C1 segment of cervical spinal cord (tissue), 14 donors: ENCODE results near the gene SKIL.

ENCODE experiments used
- DNase-seq, 14 donors: peaks; one replicate each; lab custom pipeline; 2025; lab: John Stamatoyannopoulos, UW

The SKIL gene

GRCh38 chr3:170387950-170388349 lies 30.4 kb downstream of the SKIL start:
- DNase-seq: no peak

DNA sequence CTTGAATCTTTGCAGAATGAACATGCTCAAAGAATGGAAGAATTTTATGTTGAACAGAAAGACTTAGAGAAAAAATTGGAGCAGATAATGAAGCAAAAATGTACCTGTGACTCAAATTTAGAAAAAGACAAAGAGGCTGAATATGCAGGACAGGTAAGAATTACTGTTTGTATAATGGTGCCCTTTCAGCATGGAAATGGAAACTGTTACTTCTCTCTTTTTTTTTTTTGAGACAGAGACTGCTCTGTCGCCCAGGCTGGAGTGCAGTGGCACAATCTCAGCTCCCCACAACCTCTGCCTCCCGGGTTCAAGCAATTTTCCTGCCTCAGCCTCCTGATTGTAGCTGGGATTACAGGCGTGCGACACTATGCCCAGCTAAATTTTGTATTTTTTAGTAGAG lies 33.6 kb downstream of the SKIL start:
- DNase-seq: no peak

- no peak for DNase-seq
Observed at GRCh38 chr3:170397685-170398084, 40.2 kb downstream of the SKIL start.

GRCh38 chr3:170405101-170405500 lies 47.6 kb downstream of the SKIL start:
- no peak for DNase-seq

DNA sequence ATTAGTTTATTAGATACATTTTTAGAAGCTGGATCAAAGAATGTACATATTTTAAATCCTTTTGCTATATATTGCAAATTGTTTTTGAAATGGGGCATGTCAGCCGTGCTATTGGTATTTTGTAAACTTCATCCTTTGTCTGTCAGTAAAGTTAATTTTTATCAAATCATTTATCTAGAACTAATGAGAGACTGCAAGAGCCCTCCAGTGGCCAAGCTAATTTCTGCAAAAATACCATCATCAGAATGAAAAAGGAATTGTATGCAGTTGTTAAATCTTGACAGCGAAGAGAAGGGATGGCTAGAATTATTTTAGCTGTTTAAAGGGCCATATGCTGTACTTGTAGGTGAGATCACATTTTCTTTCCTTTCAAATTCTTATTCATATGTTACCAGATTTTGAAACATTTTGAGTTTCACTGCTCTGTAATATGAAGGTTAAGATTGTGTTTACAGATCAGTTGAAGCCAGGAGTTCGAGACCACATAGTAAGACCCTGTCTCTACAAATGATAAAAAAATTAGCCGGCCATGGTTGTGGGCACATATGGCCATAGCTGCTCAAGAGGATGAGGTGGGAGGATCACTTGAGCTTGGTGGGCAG lies 53.0 kb downstream of the SKIL start:
- DNase-seq: no peak

DNA sequence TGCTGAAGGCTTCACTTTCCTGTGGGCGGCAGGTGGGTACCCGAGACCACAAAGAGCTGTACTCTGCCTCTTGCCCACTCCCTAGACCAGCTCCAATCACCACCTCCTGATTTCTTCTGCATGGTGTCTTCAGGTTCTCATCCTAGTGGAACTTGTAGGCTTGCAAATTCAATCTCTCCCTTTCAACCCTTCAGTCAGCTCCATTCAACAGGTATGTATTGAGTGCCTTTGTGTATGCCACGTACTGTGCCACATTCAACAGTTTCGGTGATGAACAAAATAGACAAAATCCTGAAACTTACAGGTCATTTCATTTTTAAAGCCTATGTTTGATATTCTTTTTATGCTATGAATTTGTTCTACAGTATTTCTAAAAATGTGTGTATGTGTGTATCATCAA lies 55.8 kb downstream of the SKIL start:
- no peak for DNase-seq

GRCh38 chr3:170414202-170414663 lies 56.7 kb downstream of the SKIL start:
- peak in 2 of 14 donors; percentile 21 to 44 for DNase-seq

DNA sequence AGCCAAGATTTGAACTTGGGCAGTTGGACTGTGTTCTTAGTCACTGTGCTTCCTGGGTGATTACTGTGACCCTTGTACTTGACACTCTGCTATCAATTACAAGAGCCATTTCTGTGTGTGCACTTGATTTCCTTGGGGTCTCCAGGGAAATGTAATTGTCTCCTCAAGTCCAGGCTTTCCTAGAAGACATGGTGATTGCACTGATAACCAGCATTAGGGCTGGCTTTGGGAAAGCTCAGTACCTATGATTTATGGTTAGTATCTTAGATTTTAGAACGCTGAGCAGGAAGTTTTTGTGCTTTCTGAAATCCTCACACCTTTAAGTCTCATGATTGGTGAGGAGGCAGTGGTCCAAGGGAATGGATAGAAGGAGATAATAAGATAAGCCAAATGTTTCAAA lies 59.6 kb downstream of the SKIL start:
- DNase-seq: no peak

- peak in 12 of 14 donors; percentile 21 to 85 (median 66) for DNase-seq
Observed at GRCh38 chr3:170418422-170419398, 61.2 kb downstream of the SKIL start, which contains the start of gene CLDN11. CLDN11 (plus strand) TSS chr3:170418868; CDS start chr3:170419067, 199 bp downstream.

GRCh38 chr3:170419557-170420087 lies 62.1 kb downstream of the SKIL start:
- DNase-seq: peak in 8 of 14 donors; percentile 28 to 78 (median 50)

DNA sequence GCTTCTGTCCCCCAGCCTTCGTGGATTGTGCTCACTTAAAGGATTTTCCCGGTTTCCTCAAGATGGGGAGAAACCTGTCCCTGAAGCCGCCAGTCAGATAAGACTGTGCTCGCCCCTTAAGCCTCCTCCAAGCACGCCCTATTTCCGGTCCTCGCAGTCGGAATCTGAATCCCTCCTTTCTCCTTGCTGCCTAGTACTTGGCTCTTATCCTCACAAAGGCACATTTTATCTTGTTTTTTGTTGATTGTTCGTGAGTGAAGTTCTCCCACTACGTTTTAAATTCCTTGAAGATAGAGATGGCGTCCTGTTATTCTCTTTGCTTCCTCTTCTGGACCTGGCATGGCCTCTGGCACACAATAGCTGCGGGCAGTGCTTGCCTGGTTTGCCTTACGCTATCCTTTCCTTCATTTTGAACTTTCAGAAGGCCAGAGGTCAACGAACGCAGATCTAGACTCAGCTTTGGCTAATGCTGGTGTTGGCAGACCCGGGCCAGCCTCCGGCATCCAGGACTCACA lies 62.8 kb downstream of the SKIL start:
- DNase-seq: peak in 1 of 14 donors; percentile 57

GRCh38 chr3:170421111-170421641 lies 63.7 kb downstream of the SKIL start:
- DNase-seq: peak in 13 of 14 donors; percentile 14 to 80 (median 62)

GRCh38 chr3:170421758-170422157 lies 64.2 kb downstream of the SKIL start:
- no peak for DNase-seq

GRCh38 chr3:170423001-170423615 lies 65.6 kb downstream of the SKIL start:
- peak in 3 of 14 donors; percentile 14 to 65 (median 36) for DNase-seq

DNA sequence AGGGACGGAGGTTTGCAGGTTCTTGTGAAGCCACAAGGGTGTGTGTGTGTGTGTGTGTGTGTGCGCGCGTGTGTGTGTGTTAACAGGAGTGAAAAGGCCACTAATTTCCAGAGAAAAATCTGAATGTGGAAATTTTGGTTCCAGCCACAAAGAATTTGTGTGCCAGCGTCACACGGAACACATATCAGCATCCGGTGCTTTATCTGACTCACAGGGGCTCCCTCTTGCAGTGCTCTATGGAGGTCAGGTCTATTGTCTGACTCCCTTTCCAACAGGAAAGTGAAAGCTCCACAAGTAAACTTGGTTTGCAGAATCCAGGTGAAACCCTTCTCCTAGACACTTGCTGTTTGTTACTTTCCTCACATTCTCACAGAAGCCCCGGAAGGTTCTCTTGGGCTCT lies 67.4 kb downstream of the SKIL start:
- no peak for DNase-seq

DNA sequence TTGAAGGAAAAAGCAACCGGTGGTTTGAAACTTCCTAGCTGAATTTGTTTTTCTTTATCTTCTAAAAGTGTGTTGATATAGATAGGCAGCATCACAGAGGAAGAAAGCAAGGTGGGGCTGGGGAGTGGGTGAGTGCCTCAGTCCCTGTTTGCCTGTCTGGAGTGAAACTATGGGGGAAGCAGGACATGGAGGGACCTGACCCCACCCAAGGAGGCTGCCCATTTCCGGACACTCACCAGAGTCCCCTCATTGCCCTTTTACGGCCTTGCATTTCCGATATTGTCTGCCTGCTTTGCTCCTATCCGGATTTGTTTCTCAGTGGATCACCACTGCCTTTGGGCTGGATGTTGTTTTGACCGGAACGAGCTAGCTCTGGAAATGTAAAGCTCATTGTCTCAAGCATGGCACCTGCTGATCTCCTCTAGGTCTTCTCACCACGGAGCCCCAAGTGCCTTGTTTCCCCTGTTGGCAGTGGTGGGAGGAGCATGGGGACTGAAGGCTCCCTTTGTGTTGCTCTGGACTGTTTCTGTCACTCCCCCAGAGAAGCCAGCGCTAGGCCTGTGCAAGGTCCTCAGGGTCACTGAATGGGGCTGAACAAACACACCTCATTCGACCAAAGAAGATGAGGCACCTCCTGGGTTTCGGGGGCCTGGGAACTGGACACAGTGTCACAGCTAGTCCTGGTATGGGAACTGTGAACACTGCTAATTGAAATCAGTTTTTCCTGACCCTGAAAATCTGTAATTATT lies 68.2 kb downstream of the SKIL start:
- peak in 12 of 14 donors; percentile 7 to 80 (median 69) for DNase-seq

DNA sequence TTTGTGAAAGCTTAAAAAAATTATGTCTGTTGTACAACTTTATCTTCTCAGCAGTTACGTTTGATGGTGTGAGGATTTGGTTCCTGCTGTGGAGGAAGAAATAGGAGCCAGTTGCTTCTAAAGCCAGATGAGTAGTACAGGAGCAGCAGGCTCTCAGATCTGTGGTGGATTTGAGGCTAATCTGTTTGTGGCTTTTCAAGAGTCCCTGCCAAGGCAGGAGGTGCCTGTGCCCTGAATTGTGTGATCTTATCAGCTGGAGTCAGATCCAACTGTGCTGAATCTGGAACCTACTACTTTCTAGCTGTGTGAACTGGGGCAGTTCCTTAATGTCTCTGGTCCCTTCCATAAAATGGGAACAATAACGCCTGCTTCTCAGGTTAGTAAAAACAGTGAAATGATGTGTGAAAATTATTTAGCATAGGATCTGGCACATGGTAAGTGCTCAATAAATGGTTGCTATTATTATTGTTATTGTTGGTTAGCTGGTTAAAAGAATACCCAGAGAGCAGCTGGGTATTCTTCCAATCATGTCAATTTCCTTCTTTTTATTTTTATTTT lies 68.8 kb downstream of the SKIL start:
- DNase-seq: peak in 1 of 14 donors; percentile 18

DNA sequence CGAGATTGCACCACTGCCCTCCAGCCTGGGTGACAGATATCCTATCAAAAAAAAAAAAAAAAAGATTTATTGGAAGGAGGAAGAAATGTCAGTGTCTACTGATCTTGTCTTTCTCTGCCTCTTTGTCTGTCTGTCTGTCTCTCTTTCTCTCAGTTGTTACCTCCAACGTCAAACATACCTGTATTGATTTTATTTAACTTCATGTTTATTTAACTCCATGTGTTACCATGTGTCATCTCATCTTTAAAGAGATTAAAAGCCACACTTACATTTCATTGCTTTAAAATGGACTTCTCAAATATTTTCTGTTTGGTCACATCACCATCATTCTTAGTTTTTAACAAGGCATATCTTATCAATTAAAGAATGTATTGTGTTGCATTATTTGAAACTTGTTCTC lies 70.6 kb downstream of the SKIL start:
- no peak for DNase-seq

- DNase-seq: no peak
Observed at GRCh38 chr3:170429050-170429449, 71.5 kb downstream of the SKIL start.

DNA sequence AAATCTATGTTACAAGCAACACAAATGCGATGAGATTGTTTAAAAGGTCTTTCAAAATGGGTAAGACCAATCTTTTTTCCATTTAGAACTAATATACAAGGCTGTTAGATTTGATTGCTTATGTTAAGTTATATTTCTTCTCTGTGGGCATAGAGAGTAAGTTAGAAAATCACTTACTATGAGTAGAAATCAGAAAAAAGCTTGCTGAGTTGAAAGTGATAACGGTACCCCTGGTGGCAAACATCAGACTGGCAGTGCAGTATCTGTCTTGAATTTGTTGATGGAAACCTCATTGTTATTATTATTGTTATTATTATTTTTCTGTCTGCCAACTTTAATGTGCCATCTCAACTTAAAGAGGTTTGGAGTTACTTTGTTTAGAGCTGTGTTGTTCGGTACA lies 73.5 kb downstream of the SKIL start:
- DNase-seq: no peak
